Erythroblast (primary cell): ENCODE data around the gene HEXD.

Experiments used
- GATA1 ChIP-seq: IDR thresholded peaks from 2 replicates; pipeline ENCODE4 v1.6.1; 2011; ENCODE audit warnings: low read depth, mild to moderate bottlenecking, control low read depth, low read length, moderate library complexity
- POLR2A ChIP-seq: IDR thresholded peaks from 2 replicates; pipeline ENCODE4 v1.6.1; 2011; ENCODE audit warnings: mild to moderate bottlenecking, low read length

DNA sequence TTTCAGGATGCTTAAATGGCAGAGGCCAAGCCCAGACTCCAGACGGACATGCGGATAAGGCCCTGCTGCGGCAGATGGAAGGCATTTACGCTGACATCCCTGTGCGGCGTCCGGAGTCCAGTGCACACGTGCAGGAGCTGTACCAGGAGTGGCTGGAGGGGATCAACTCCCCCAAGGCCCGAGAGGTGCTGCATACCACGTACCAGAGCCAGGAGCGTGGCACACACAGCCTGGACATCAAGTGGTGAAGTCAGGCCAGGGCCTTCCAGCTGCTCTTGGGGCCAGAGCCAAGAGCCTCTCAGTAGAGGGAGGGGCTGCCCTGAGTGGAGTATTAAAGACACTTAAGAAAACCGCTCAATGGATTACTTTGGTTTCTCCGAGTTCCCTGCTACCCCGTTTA lies 69.8 kb downstream of the HEXD start:
- no peak for TF ChIP-seq POLR2A
- TF ChIP-seq GATA1: no peak
